ENCODE results near the gene GNA12.
A peak's percentile ranks its signal among the peaks of the same experiment; 100 is the strongest.

GNA12 gene

GRCh38 chr7:2844153-2845033 lies at the start of gene GNA12:
Gene GNA12, minus strand, starts transcription at chr7:2844308. Its CDS starts 147 bp downstream, at chr7:2844161.
- peak; percentile 97 to 98 for DNase-seq

DNA sequence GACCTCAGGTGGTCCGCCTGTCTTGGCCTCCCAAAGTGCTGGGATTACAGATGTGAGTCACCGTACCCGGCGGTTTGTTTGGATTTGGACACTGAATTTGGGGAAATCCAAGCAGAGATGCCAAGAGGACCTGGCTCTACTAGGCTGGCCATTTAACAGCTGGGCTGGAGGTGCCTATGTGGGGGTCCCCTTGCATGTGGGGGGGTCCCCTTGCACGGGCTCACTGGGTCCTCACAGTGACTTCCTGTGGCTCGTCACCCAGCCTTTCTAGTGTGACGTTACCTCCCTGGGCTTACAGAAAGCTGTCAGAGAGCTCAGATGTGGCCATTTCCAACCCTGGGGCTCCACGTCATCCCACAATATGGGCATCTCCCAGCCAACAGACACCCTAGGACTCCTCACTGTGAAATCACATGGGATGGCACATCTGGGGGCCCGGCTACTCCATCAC lies 49.3 kb upstream of the GNA12 start:
- no peak for DNase-seq

- DNase-seq: no peak
These were observed 48.4 kb upstream of the GNA12 start for GRCh38 chr7:2892549-2892948.

DNA sequence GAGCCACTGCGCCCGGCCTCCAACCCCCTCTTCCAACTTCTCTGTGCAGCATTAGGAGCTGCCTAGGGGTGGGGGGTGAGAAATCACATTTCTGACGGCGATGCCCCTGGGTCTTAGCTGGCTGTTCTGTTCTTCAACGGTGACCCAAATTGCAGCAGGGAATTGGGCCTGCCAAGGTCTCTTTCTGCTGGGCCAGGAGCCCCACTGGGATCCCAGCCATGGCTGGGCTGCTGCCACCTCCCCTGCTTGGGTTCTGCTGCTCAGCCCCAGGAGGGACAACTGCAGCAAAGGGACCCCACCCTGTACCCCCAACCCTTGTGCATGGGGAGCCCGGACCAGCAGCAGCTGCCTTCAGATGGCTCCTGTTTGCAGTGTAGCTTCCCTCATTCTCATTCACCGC lies 43.7 kb upstream of the GNA12 start:
- DNase-seq: no peak

DNA sequence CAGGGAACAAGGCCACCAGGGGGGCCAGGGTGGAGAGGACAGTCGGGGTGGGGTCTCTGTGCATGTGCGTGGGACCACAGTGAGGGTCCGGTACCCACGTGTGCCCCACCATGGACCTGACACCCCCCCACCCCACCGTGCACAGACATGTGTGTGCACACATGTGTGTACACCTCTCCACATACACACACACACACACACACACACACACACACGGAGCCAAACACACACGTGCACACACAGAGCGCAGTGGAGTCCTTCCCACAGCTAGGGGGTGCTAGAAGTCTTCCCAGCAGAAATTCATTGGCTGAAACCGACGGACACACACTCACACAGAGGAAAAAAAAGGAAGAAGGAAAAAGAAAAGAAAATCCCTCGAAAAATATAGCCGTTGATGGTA lies 42.8 kb upstream of the GNA12 start:
- DNase-seq: peak; percentile 38 to 44

DNA sequence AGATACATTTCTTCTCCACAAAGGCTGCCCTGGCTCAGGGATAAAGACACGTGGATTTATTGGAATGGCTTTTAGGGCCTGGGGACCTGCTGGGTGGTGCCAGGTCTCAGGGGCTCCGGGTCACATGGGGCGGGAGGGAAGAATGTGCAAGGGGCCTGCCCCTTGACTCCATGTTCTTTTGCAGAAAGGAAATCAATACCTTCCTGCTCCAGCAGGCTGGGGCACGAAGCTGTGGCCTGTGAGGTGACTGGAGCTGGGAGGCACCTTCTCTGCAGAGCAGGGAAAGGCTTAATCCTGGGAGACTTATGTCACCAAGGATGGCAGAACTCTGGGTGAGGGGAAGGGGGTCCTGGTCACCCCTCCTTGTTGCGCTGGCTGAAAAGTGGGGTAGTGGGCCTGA lies 42.3 kb upstream of the GNA12 start:
- no peak for DNase-seq

DNA sequence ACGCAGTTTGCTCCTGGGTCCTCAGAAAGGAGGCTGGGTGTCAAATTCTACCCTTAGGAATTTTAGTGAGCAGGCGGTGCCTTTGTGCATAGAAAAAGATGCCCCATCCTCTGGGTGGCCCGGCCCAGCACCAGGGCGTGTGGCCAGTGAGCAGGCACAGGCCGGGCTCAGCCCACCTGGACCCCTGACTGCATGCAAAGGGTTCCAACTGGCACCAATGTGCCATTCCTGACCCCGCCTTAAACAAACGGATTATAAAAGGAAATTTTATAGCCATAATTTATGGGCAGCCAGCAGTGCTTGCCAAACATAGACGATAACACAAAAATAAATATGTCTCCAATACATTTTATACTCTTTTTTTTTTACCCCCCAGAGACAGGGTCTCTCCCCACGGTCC lies 40.1 kb upstream of the GNA12 start:
- DNase-seq: no peak

DNA sequence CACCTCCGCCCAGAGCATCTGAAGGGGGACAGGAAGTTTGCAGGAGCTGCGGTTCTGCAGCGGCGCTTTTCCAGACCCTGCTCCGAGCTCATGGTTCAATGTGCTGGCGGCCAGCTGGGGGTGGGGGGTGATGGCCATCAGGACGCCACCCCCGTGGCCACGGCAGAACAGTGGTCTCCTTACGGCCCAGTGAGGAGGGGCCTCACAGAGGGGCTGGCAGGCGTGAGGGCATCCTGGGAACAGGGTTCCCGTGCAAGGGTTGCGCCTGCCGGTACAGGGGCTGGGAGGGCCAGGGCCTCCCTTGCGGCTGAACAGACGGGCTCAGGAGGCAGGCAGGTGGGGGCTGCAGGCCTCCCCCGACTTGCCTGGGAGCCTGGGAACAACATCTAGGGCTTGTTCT lies 39.0 kb upstream of the GNA12 start:
- no peak for DNase-seq

DNA sequence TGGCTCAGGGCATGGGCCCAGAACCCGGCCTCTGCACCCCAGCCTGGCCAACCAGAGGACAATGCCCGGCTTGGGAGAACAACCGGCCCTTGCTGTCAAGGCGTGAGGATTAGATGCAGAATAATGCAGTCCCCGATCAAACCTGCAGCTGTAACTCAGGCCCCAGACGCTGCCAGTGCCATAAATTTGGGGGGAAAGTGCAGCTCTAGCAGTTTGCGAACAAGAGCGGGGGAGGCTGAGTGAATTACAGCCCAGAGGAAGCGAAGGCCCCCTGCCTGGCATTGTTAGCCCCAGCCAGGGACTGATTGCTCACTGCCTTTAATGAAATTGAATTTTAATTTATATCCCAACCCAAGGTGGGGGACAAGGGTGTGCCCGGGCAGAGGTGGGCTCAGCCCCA lies 38.0 kb upstream of the GNA12 start:
- DNase-seq: no peak

DNA sequence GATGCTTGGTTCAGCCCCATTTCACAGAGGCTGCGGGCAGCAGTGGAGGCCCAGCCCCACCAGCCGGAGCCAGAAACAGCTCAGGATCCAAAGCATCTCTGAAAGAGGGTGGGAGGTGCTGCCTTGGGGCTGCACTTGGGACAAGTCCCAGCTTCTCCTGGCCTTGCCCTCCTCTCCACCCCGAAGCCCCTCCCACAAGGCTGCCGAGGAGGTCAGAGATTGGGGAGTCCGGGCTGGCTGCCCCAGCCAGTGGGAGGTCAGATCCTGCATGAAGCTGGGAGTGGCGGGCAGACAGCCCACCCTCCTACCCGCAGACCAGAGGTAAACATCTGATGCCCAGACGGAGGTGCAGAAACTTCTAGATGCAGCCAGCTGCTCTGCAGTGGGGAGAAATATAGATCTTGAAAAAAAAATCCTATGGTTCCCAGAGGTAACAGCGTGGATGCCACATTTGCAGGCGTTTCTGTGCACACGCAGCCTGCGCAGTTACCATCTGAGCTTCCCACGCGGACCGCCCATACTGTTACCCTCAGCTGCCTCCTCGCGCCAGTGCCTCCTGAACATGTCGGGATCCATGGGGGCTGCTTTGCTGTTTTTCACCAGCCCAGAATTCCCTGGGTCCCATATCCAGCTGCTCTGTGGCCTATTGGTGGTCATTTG lies 36.9 kb upstream of the GNA12 start:
- DNase-seq: no peak

GRCh38 chr7:2880051-2880450 lies 35.9 kb upstream of the GNA12 start:
- DNase-seq: no peak

DNA sequence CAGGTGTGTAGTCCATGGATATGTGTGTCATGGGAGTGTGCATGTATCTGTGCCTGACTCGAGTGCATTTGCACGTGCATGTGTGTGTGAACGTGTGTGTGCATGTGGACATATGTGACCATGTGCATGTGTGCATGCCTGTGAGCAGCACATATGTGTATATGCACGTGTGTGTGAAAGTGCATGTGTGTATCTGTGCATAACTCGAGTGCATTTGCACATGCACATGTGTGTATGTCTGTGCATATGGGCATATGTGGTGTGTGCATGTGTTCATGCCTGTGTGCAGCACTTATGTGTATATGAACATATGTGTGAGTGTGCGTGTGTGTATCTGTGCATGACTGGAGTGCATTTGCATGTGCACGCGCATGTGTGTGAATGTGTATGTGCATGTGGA lies 35.2 kb upstream of the GNA12 start:
- DNase-seq: no peak

DNA sequence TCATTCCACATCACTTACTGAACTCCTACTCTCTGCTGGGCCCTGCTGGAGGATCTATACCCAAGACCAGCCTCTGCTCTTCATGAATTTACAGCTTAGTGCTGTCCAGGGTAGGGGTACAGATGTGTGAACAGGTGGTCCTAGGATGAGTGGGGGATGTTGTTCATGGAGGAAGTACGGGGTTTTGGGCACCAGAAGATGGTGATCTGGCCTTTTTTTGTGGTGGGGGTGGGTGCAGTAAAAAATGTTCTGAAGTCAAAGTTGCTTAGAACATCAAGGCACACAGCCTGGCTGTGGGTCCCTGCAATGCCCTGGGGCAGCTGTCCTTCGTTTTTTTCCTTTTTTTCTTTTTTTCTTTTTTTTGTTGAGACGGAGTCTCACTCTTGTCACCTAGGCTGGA lies 34.2 kb upstream of the GNA12 start:
- no peak for DNase-seq

DNA sequence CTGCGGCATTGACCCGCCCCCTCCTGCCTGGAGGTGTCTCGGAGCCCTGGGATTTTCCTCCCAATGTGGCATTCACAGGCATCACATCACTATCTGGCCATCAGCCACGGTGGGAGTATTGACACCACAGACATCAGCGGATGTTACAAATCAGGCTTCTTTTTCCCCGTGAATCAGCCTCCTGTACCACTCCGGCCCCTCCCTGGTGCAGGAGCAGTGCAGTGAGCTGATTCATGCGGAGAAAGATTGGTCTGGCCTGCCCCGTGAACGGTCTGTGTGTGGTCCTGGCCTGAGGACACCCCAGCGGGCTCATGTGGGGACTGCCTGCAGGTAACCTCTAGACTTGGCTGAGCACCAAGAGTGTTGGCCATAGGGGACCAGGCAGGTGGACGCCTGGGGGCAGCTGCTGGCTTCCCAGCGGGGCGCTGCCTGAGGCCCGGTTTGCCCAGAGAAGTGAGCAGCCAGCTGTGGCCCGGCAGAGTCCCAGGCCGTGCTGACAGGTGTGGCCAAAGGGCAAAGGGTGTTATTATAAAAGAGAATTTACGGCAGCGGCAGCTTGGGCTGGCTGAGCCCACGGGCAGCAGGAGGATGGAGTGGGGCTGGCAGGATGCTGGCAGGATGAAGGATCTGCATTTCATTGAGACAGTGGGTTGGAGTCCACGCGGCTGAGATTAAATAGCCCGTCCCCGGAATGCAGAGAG lies 32.1 kb upstream of the GNA12 start:
- DNase-seq: no peak

DNA sequence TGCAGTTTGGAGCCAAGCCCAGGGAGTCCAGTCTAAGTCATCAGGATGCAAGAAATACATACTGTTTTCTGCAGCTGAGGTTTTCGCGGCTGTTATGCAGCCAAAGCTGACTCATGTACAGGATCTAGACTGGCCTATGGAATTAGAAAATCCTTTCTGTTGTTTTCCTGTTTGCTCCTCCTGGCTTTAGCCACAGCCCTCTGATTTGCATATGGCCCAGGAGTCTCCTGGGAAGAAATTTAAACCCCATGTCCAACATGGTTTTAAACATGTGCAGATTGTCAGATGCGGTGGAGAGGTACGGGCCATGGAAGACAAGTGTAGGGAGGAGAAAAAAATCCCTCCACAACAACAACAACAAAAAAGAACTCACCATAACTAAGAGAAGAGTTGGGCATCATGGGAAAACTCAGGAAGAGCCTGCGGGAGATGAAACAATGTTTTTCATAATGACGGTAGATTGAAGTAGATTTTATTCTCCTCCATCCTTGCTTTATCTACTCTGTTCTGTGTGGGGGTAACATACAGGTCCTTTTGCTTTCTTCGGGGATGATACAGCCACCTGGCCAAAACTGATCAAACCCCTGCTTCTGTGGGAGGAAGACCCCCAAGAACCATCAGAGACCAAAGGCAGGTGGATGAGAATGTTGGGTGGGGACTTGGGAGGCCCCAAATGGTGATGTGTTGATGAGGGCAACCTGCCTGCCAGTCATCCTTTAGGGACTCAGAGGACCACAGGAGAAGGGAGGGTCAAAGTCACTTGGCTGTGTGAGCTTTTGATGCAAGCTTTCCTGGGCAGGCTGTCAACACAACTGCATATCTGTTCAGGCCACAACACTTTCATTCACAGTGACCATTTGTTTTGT lies 29.8 kb upstream of the GNA12 start:
- DNase-seq: no peak

DNA sequence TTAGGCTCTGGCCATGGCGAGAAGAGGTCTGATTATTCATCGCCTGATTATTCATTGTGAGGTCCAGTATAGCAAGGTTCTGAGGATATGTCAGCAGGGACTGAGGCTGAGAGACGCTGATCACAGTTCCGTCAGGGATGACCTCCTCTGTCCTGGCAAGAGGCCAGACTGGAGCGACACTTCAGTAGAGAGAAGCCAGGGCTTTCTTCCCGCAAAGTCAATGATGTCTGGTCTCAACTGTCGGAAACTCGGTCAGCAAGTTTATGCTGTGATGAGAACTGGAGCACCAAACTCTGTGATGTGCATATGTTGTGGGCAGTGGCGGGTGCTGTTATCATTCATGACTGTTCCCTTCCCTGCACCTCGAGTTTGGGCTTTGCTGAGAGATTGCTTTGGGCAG lies 29.0 kb upstream of the GNA12 start:
- no peak for DNase-seq

- no peak for DNase-seq
These were observed 28.3 kb upstream of the GNA12 start for GRCh38 chr7:2872296-2872874.

- DNase-seq: peak; percentile 16 to 19
These were observed 26.4 kb upstream of the GNA12 start for GRCh38 chr7:2870471-2870931.

DNA sequence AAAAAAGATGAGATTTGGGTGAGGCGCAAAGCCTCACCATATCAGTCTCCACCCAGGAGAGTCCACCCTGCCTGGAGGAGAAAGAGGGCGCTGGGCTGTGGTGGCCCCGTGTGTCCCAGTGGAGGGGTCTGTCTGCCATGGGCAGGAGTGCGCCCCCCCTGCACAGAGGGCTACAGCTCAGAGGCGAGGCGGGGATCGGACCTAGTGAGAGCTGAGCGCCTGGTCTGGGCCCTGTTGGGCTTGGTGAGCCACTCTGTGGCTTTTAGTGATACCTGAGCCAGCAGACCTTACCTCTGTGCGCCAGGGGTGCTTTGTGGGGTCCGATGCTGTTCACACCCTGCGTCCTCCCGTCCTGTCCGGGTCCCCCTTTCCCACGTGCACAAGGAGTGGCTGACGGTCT lies 25.9 kb upstream of the GNA12 start:
- no peak for DNase-seq

GRCh38 chr7:2866601-2867000 lies 22.5 kb upstream of the GNA12 start:
- DNase-seq: no peak

- DNase-seq: peak; percentile 70 to 74
These were observed 21.0 kb upstream of the GNA12 start for GRCh38 chr7:2864999-2865670.

All from activated CD4-positive, alpha-beta T cell treated with anti-CD3 and anti-CD28 coated beads, Interleukin-2, amount 50 U/mL, for 4 hours (primary cell).